ENCODE data around the gene ZSCAN9. TPM values are rescaled to one million over a fixed set of nuclear protein-coding genes. Genes with fewer than 3 reads are reported as not detected.

ZSCAN9 gene
- total and polyA plus RNA-seq, 2 of the 8 experiments (the other 6 are each of a cell fraction or from before 2014, with no cell fraction given): 10.8 to 13.6 TPM

GRCh38 chr6:28266962-28267694 is 42.1 kb downstream of the ZSCAN9 start, which contains the start of gene ZSCAN26 (continued):
- no peak for TF ChIP-seq EP300 (IDR thresholded peaks at IDR 0.05; ENCODE audit: borderline replicate concordance in 1 of 2, low read depth in 2 of 2, low read length in 2 of 2)
- 0 out of 2 replicates have a peak, but pooled peaks have one; percentile 66 for TF ChIP-seq YY1 (IDR thresholded peaks at IDR 0.05; ENCODE audit: low read depth, low read length)
- TF ChIP-seq CHD7 (IDR thresholded peaks at IDR 0.05; ENCODE audit: insufficient replicate concordance, low read length): no peak
- TF ChIP-seq CHD1 (IDR thresholded peaks at IDR 0.05; ENCODE audit: low read depth, low read length): 0 out of 2 replicates have a peak, but pooled peaks have one; percentile 45
- 0 out of 2 replicates have a peak, but pooled peaks have one; percentile 31 for TF ChIP-seq JUND (IDR thresholded peaks at IDR 0.05; ENCODE audit: low read length)
- TF ChIP-seq HDAC2 (IDR thresholded peaks at IDR 0.05; ENCODE audit: borderline replicate concordance in 1 of 2, low read depth in 2 of 2, low read length in 2 of 2): peak in 1 of 2 experiments; percentile 71; a peak in 1 of 4 replicates
- no peak for TF ChIP-seq BACH1 (IDR thresholded peaks at IDR 0.05; ENCODE audit: low read length)

Data from H1 (cell line).